ENCODE data around the gene TYMS.

DNA sequence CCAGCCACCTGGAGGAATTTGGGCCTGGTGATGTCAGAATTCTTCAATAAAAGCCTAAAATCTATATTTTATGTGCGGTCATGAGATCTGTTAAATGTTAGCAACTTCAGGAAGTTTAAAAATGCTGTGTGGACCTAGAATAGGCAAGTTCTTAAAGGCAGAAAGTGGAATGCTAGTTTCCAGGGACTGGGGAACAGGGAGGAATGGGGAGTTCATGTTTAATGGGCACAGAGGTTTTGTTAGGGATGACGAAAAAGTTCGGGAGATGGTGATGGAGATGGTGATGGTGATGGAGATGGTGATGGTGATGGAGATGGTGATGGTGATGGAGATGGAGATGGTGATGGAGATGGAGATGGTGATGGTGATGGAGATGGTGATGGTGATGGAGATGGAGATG lies 9.2 kb downstream of the TYMS start:
- TF ChIP-seq POLR2AphosphoS5 (IDR thresholded peaks at IDR 0.05; ENCODE audit: low read depth, low read length) (no peak), REST (IDR thresholded peaks at IDR 0.05; ENCODE audit: insufficient read depth in 1 of 2, low read depth in 2 of 2, low read length in 2 of 2) (no peak), TAF1 (IDR thresholded peaks at IDR 0.05; ENCODE audit: borderline replicate concordance, insufficient read depth, low read length) (no peak), SIN3A (IDR thresholded peaks at IDR 0.05; ENCODE audit: borderline replicate concordance, insufficient read depth, low read length) (no peak), FOXP2 (optimal IDR thresholded peaks at IDR 0.05; ENCODE audit: borderline replicate concordance, extremely low read depth, extremely low read length, insufficient read depth) (no peak)
